Frontal cortex (tissue), 4 donors: Measurements from ENCODE around the gene PATJ. TPM values are rescaled to one million over a fixed set of nuclear protein-coding genes. Genes with fewer than 3 reads are reported as not detected.
"Not testable (repeated sequence)": the region's sequence is repeated elsewhere in the genome, so short reads cannot be mapped to it uniquely, and the experiment has no call there.

Experiments used
- DNase-seq, 2 donors: peaks; one replicate each; pipeline ENCODE4 v3.0.0; 2012; ENCODE audit warnings: low spot score in 2 of 2
- FAIRE-seq: peaks from 2 replicates; lab custom pipeline; 2012; peaks lifted over from hg19 to GRCh38; lab: Jason Lieb, UNC
- total RNA-seq: library from RNA; depleted of rRNA; stranded (reverse); fragments of >200 nt; gene quantifications from one replicate; pipeline ENCODE4 v1.2.3, GENCODE V29; 2014
- donor health status: control.
- donor health status: control.
- donor health status: control.

Gene PATJ
- total RNA-seq, 1 donor from 2014 or later = 24.1 TPM

DNA sequence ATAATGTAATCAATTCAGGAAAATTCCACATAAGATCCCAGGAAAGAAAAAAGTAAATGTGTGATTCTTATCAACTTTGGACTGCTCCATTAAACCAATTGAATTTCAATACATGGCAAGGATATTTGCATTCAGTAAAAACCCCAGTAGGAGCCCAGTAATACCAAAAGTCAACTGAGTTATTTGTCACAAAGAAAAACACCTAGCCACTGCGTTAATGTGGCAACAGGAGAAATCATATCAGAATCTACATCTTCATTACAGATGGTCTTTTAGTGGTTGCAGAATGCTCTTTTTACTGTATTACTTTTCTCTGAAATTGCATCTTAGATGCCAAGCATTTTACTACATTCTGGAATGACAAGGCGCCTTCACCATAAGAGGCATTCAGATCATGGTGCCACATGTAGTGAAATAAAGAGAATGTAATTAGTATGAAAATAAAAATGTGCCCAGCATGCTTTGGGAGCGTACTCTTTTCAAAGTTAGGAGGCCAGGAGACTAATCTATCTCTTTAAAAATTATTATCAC is 180.7 kb downstream of the PATJ start:
- no peak for FAIRE-seq
- DNase-seq = no peak

DNA sequence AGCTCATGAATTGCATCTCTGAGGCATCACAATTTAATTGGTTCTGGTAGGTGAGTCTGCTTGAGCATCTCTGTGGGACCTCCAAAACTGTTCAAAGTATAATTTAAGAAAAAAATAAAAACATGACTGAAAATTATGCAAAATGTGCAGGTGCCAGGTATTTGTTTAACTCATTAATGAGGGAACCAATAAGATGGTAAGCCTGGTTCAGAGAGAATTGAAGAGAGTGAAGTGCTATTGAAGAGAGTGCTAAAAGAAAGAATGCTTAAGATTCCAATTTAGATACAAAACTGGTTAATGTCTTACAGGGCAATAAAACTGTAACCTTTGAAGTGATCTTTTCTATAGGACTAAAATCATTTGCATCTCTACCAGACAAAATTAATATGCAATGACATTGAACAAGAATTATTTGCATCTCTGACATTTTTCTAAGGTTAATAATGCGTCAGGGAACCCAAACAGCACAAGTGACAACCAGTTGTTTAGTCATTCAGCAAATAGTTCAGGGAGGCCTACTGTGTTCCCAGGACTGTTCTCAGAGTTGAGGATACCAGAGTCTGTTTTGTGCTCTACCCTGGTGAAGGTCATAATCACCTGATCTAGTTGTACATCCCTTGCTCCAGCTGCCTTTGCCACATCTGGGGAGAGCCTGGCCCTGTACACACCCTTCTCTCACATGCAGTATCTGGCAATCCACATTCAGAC is 183.5 kb downstream of the PATJ start:
- FAIRE-seq = no peak
- no peak for DNase-seq

DNA sequence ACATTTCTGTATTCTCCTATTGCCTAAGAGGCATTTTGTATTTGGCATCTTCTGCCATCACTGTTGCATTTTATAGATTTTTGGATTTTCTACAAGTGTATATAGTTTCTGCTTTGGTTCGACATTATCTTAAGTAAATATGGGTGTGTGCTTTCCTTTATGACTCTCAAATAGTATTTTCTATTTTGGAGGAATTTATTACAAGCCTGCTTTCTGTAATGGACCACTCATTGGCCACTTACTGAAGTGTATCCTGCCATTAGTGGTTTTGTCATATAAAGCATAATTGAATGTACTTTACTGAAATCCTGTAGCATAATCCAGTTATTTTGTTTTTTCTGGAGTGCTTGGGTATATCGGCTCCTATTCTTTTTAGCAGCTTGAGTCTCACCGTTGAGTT is 184.3 kb downstream of the PATJ start:
- FAIRE-seq = no peak
- DNase-seq = no peak

DNA sequence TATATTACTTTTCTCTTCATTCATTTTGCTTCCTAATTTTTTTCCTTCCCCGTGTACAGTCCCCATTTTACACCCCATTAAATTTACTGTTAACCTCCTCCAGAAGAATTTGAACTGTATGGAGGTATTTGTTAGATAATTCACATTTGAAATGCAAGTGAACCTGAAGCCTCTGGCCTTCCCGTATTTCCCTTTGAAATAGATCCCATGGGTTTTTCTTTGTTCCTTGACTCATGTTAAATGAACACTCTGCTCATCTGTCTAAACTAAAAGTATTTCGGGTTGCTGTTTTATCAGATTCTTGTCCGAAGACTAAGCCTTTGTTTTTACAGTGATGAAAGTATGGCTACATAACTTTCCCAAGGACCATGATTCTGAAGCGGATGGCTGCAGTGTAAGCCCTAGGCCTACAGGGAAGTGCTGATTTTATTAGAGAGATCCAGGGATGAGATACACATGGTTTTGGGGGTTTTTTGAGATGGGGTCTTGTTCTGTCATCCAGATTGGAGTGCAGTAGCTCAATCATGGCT is 187.9 kb downstream of the PATJ start:
- FAIRE-seq = no peak

DNA sequence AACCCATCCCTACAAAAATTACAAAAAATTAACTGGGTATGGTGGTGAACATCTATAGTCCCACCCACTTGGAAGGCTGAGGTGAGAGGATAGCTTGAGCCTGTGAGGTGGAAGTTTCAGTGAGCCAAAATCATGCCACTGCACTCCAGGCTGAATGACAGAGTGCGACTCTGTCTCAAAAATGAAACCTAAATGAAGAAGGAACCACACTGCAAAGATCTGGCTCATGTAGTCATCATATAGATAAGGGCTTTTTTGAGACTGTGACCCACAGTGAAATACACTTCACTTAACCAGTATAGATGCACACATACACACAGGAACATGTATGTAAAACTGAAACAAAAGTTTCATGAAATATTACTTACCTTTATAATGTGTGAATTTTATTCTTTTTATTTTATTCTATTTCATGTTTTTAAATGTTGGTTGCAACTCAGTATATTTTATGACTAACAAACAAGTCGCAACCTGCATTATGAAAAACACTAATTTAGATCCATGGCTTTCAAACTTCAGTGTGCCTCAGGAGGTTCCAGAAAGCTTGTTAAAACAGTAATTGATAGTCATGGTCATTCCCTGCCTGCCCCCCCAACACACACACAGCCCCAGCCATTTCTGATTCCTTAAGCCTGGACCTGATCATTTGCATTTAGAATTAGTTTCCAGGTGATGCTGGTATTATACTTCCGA is 189.5 kb downstream of the PATJ start:
- no peak for FAIRE-seq

More for the DNA sequence above, 187.9 kb downstream of the PATJ start:
- DNase-seq = no peak

DNA sequence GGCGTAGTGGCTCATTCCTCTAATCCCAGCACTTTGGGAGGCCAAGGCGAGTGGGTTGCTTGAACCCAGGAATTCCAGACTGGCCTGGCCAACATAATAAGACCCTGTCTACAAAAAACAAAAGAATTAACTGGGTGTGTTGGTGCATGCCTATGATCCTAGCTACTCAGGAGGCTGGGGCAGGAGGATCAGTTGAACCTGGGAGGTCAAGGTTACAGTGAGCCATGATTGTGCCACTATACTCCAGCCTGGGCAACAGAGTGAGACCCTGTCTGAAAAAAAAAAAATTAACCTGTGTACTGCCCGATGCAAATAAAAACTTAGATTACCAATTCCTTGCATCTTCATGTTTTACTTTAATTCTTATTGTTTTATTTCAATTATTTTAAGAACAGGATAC is 193.2 kb downstream of the PATJ start:
- FAIRE-seq = no peak
- no peak for DNase-seq

More for the DNA sequence above, 189.5 kb downstream of the PATJ start:
- no peak for DNase-seq

DNA sequence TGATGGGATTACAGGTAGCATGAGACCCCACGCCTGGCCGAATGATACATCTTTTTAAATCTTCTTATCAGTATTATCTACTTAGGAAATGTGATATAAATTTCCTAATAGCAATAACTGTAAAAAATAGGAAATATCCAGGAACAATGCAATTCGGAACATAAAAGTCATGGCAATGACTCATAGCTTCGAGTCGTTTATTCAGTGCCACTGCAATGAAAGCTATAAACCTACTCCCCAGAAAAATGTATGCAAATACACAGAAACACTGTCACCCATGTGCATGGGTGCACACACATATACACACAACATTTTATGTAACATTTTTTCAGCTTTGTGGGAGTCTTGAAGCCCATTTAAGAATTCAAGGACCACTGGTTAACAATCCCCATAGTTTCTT is 194.6 kb downstream of the PATJ start:
- FAIRE-seq = no peak

DNA sequence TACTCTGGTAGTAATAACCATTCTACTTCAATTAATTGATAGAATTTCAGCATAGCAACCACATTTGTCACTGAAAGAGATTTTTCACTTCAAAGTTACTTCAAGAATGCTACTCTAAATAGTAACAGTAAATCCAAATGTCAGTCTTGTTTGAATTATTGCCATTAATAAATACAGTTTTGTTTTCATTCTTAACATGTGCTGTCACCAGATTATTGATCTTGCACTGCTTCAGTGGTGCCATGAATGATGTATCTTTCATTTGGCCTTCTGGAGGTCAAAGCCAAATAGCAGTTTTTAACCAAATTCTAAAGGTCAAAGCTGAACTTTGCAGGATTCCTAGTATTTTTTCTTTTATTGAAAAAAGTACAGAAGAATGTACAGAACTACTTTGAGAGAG is 199.5 kb downstream of the PATJ start:
- DNase-seq (no peak), FAIRE-seq (no peak)

More for the DNA sequence above, 194.6 kb downstream of the PATJ start:
- no peak for DNase-seq

DNA sequence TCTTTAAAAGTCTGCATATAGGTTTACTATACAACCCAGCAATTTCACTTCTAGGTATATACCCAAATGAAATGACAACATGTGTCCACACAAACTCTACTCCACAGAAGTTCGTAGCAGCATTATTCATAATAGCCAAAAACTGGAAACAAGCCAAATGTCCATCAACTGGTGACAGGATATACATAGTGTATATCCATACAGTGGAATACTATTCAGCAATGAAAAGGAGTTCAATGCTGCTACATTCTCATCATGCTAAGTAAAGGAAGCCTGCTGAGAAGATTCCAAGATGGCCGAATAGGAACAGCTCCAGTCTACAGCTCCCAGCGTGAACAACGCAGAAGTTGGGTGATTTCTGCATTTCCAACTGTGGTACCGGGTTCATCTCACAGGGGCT is 200.6 kb downstream of the PATJ start:
- FAIRE-seq (no peak), DNase-seq (no peak)

DNA sequence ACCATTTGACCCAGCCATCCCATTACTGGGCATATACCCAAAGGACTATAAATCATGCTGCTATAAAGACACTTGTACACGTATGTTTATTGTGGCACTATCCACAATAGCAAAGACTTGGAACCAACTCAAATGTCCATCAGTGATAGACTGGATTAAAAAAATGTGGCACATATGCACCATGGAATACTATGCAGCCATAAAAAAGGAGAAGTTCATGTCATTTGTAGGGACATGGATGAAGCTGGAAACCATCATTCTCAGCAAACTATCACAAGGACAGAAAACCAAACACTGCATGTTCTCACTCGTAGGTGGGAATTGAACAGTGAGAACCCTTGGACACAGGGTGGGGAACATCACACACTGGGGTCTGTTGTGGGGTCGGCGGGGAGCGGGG is 206.4 kb downstream of the PATJ start:
- not testable (repeated sequence) for DNase-seq, FAIRE-seq

DNA sequence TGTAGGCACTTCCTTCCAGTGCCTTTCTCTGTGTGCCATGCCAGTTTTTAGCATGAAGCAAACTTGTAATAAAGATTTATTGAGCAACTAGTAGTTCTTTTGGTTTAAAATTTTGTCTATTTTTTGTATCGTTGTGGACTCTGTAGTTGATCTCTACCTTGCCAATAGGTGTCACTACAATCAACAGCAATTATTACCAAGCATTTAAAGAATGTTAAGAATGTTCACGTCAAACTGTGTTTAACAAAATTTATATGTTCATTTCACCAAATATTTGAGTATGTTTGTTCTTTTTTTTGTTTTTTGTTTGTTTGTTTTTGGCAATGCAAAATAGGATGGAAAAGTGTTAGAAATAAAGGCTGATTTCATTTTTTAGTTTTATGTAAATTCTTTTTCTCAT is 208.1 kb downstream of the PATJ start:
- DNase-seq (no peak), FAIRE-seq (peak; percentile 31)

DNA sequence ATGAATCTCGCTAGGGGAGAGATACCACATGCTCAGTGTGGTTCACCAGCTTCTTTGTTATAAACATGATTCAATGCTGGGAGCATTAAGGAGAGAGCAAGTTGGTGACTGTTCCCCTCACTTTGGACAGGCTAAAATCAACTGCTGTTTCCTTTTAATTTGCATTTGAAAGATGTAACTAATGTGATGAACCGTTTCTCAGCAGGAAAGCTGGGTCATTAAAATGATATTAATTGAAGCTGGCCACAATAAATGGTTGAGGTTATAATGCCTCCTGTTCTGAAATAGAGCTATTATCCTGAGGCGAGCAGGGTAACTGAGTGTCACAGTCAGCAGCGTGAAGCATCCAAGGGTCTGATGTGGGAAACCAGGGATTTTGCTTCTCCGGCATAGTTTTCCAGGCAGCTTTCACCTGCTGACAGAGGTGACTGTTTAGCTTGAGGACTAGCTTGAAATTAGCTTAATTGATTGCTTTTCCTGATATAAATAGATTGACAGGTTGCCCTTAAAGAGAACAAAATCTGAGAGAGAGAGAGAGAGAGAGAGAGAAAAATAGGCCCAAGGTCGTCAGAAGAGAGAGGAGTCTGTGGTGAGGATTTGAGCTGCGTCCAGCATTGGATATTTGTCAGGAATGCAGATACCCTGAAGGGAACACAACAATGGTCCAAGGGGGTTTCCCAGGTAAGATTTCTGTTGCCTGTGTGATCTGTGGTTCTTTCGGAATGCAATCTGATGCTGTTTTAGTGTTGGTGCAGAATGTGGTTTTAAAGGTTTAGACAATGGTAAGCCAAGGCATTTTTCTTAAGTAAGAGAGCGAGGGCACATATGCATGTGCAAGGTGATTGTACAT is 209.7 kb downstream of the PATJ start:
- DNase-seq = no peak
- FAIRE-seq = no peak

DNA sequence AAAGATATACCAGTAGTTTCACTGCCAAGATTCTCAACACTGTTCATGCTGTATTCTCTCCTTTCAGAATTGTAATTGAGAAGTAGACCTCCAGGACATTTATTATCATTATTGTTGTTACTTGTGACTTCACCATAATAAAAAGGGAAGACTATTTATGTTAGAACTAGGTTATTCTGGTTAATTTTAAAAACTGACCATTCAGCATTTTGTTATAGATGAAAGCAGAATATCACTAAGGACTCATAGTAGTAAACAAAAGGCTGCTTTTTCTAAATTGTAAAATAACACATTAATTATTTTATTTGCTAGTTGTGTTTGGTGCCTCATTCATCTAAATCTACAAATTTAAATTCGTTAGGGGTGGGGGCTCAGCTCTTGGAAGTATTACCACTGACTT is 210.4 kb downstream of the PATJ start:
- DNase-seq = no peak
- no peak for FAIRE-seq

DNA sequence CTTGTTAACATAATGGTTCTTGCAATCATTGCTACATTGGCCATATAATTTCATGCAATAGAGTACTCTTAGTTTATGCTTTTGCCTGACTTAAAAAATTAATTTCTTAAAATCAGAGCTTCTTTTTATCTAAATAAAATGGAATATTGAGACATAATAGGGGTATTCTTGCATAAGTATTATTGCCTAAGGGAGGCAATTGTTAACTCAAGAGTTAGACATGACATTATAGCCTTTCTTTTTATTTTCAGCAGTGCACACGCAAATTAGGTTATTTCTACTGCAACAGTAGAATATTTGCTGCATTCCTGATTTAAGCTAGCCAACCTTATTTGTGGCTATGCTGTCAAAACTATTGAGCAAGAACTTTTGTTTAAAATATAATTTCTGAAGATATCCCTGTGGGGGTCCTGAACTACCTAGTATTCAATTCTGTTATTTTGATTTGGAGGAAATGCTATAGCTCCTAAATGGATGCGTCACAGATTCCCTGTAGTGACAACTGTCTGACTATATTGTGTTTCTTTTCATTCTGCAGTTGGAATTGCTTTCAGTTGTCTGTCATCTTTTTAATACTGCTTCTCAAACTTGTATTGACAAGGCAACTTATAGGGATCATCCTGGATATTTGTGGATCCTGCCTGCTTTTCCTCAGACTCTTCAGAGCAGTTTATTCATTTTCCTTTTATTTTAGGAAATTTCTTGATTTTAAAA is 211.0 kb downstream of the PATJ start:
- FAIRE-seq = no peak
- DNase-seq = no peak

DNA sequence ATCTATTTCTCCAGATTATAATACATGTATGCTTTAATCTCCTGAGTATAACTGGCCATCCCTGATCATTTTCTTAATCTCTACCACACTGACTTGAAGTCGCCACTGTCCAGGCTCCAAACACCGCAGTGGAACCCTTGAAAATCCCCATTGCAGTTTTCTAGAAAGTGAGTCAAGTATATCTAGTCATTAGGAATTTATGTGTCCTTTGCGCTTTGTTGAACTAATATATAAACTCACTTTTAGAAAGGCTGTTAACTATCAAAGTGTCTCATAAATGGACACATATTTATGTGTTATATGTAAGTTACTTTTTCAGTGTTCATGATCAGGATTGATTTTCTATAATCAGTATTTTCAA is 211.5 kb downstream of the PATJ start:
- DNase-seq = no peak
- FAIRE-seq = no peak

DNA sequence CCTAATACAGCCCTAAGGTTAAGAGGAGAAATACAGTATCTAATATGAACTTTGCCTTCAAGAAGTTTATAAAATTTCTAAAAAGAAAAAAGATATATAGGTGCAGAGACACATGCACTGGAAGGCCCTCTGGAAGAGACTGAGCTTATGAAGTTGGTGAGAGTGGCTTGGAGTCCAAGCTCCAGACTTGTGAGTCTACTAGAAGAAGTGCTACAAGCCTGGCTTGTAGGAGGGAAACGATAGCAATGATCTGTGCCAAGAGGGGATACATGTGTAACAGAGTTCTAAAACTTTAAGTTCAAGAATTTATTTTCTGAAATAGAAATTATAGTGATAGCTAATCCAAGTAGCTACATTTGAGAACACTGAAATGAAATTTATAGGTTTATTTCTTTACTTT is 213.0 kb downstream of the PATJ start:
- no peak for DNase-seq

DNA sequence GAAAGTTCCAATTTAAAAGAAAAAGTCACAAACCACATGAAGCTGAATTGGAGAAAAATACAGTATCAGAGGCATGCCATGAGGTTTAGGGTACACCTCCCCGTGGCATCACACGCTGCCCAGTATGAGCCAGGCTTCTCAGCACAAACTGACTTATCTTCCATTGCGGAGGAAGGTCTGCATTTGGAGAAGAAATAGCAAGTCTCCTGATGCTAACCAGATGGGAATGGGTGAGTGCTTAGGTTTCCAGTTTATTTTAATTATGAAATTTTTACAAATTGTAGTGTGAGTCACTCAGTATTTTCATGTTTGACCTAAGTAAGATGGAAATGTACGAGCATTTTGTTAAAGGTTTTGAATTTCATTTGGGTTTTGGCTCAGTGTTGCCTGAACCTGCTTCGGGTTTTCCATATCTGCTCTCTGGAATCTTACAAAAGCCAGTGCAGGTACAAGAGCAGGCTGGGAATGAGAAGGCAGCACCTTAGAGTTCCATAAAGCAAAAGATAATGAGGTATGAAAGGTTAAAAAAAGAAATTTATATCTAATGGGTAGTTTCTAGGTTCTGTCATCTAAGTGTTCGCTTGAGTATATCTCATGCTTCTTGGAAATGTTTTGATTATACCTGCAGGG is 213.9 kb downstream of the PATJ start:
- no peak for DNase-seq
- FAIRE-seq = no peak

More for the DNA sequence above, 213.0 kb downstream of the PATJ start:
- no peak for FAIRE-seq

DNA sequence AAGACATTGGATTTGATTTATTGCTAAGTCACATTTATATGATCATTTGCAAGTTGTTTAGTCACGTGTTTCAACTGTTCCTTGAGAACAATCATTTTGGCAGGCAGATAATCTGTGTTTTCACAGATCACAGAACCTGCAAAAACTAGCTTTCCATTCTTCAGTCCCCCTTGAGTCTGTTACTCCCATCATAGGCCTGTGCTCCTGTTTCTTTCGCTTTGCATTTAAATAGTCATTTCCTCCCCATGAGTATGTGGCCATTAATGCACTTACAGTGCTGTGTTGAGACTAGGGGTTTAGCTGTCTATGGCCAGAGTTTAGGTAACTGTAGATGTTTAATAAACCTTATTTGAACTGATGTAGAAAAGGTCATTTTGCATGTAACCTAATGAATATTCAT is 214.5 kb downstream of the PATJ start:
- FAIRE-seq = no peak
- DNase-seq = no peak

DNA sequence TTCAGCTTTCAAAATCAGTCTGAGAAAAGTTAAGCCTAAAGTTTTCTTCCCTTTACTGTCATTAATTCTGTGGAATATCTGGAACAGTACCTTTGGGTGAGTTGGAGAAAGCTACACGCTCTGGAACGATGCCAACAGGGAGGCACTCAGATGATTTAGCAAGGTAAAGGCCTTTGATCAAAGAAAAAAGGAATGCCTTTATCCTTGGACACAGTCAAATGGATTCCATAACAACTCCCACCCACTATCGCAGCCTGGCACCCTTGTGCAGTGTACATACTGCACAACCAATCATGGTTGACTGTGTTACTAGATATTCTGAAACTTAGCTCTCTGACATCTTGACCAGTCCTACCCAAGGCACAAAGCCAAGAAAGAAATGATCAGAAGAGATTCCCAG is 218.7 kb downstream of the PATJ start:
- DNase-seq (no peak), FAIRE-seq (no peak)
